Measurements from ENCODE around the gene BAAT.

Gene BAAT

DNA sequence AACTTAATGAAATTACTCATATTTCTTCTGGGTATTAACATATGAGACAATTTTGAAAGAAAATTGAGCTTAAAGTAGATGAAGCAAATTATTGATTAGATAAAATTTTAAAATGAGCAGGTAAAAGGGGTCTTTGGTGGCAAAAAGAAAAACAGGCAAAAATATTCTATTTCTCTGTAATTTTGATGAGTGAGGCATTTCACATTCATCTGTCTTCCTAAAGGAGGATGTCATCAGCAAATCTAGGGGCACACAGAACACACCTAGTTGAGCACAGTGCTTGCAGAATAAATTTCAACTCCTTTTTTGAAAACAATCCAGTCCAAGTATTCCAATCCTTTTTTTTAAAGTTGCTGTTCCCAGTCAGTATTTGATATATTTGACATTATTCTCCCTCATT lies 30.0 kb upstream of the BAAT start:
- no peak overlapping the region for H3K27ac ChIP-seq (ENCODE audit: insufficient read depth in 1 of 2, low read depth in 1 of 2, low read length in 2 of 2, poor library complexity in 1 of 2, severe bottlenecking in 2 of 2)
- H3K4me3 ChIP-seq (ENCODE audit: control insufficient read depth in 1 of 7, extremely low read depth in 1 of 7, insufficient read depth in 4 of 7, low read depth in 2 of 7, low read length in 6 of 7): no peak overlapping the region
- ChIA-PET POLR2A (interaction anchor here (0.7 kb wide), 1 partner anchor 17 kb away, joined by 3 read pairs; the partner anchor contains the start of gene MRPL50), CTCF (interaction anchor here (1.3 kb wide), 1 partner anchor 12 kb away, joined by 3 read pairs; no protein-coding TSS in a partner anchor)
- no peak for DNase-seq
- peaks cover 0 to 3% (median 0%) of the 10 kb centered on the region in 4 experiments for H3K4me1 ChIP-seq (ENCODE audit: control extremely low read depth in 1 of 4, control insufficient read depth in 4 of 4, insufficient read depth in 4 of 4, low read length in 3 of 4)
- no peaks in the 10 kb centered on the region for H3K27me3 ChIP-seq (replicated peaks in 2 of 5; ENCODE audit: control insufficient read depth in 4 of 5, insufficient read depth in 5 of 5, low read length in 4 of 5)
- H3K9me3 ChIP-seq (ENCODE audit: control extremely low read depth in 1 of 5, control insufficient read depth in 4 of 5, insufficient read depth in 2 of 5, low read depth in 1 of 5, low read length in 4 of 5): peaks cover 4 to 47% (median 17%) of the 10 kb centered on the region in 5 experiments
- H3K36me3 ChIP-seq (ENCODE audit: control insufficient read depth in 4 of 4, insufficient read depth in 4 of 4, low read length in 3 of 4): peaks cover 0 to 11% (median 4%) of the 10 kb centered on the region in 4 experiments

GRCh38 chr9:101409079-101409477 lies 24.3 kb upstream of the BAAT start:
- H3K36me3 ChIP-seq (ENCODE audit: control insufficient read depth in 4 of 4, insufficient read depth in 4 of 4, low read length in 3 of 4): peaks cover 31 to 65% (median 48%) of the 10 kb centered on the region in 4 experiments
- CTCF ChIA-PET: interaction anchor here (1.4 to 1.6 kb wide), 2 partner anchors 10 to 14 kb away, joined by 4 to 7 read pairs; partner anchors contain the start of gene ZNF189

DNA sequence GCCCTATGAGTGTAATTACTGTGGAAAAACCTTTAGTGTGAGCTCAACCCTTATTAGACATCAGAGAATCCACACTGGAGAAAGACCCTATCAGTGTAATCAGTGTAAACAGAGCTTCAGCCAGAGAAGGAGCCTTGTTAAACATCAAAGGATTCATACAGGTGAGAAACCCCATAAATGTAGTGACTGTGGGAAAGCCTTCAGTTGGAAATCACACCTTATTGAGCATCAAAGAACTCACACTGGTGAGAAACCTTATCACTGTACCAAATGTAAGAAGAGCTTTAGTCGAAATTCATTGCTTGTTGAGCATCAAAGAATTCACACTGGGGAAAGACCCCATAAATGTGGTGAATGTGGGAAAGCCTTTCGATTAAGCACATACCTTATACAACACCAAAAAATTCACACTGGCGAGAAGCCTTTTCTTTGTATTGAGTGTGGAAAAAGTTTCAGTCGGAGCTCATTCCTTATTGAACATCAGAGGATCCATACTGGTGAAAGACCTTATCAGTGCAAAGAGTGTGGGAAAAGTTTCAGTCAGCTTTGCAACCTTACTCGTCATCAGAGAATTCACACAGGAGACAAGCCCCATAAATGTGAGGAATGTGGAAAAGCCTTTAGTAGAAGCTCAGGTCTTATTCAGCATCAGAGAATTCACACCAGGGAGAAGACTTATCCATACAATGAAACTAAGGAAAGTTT lies 23.7 kb upstream of the BAAT start:
- peaks cover 37 to 68% (median 52%) of the 10 kb centered on the region in 4 experiments for H3K36me3 ChIP-seq (ENCODE audit: control insufficient read depth in 4 of 4, insufficient read depth in 4 of 4, low read length in 3 of 4)
- peaks cover 28 to 86% (median 55%) of the 10 kb centered on the region in 5 experiments for H3K9me3 ChIP-seq (ENCODE audit: control extremely low read depth in 1 of 5, control insufficient read depth in 4 of 5, insufficient read depth in 2 of 5, low read depth in 1 of 5, low read length in 4 of 5)
- WGBS (ENCODE audit: insufficient coverage): 100% methylated on average over 1 of the region's 5 CpGs
- no peaks in the 10 kb centered on the region for H3K4me1 ChIP-seq (ENCODE audit: control extremely low read depth in 1 of 4, control insufficient read depth in 4 of 4, insufficient read depth in 4 of 4, low read length in 3 of 4)
- H3K27ac ChIP-seq (ENCODE audit: insufficient read depth in 1 of 2, low read depth in 1 of 2, low read length in 2 of 2, poor library complexity in 1 of 2, severe bottlenecking in 2 of 2): no peak overlapping the region
- POLR2A ChIA-PET: no interaction called here
- H3K4me3 ChIP-seq (ENCODE audit: control insufficient read depth in 1 of 7, extremely low read depth in 1 of 7, insufficient read depth in 4 of 7, low read depth in 2 of 7, low read length in 6 of 7): peak overlapping the region in 1 of 7 experiments; percentile 28
- no peaks in the 10 kb centered on the region for H3K27me3 ChIP-seq (replicated peaks in 2 of 5; ENCODE audit: control insufficient read depth in 4 of 5, insufficient read depth in 5 of 5, low read length in 4 of 5)
- CTCF ChIA-PET: interaction anchor here (1.0 to 1.6 kb wide), 3 partner anchors 9 to 37 kb away, joined by 3 to 7 read pairs (median 4); partner anchors contain the start of gene ZNF189
- DNase-seq: peak in 1 of 3 donors; percentile 30

More at GRCh38 chr9:101409079-101409477, 24.3 kb upstream of the BAAT start:
- Histone ChIP-seq H3K27ac (ENCODE audit: insufficient read depth in 1 of 2, low read depth in 1 of 2, low read length in 2 of 2, poor library complexity in 1 of 2, severe bottlenecking in 2 of 2) (no peak overlapping the region), H3K9me3 (ENCODE audit: control extremely low read depth in 1 of 5, control insufficient read depth in 4 of 5, insufficient read depth in 2 of 5, low read depth in 1 of 5, low read length in 4 of 5) (peaks cover 28 to 84% (median 53%) of the 10 kb centered on the region in 5 experiments), H3K27me3 (replicated peaks in 2 of 5; ENCODE audit: control insufficient read depth in 4 of 5, insufficient read depth in 5 of 5, low read length in 4 of 5) (no peaks in the 10 kb centered on the region), H3K4me1 (ENCODE audit: control extremely low read depth in 1 of 4, control insufficient read depth in 4 of 4, insufficient read depth in 4 of 4, low read length in 3 of 4) (no peaks in the 10 kb centered on the region), H3K4me3 (ENCODE audit: control insufficient read depth in 1 of 7, extremely low read depth in 1 of 7, insufficient read depth in 4 of 7, low read depth in 2 of 7, low read length in 6 of 7) (peak overlapping the region in 1 of 7 experiments; percentile 11)
- WGBS (ENCODE audit: insufficient coverage): 97% methylated on average over 3 of the region's 4 CpGs
- POLR2A ChIA-PET: no interaction called here
- DNase-seq: peak in 1 of 3 donors; percentile 33

GRCh38 chr9:101403516-101404285 lies 18.9 kb upstream of the BAAT start:
- WGBS (ENCODE audit: insufficient coverage): 97% methylated on average over 7 of the region's 9 CpGs
- peaks cover 54 to 86% (median 69%) of the 10 kb centered on the region in 4 experiments for H3K36me3 ChIP-seq (ENCODE audit: control insufficient read depth in 4 of 4, insufficient read depth in 4 of 4, low read length in 3 of 4)
- H3K4me1 ChIP-seq (ENCODE audit: control extremely low read depth in 1 of 4, control insufficient read depth in 4 of 4, insufficient read depth in 4 of 4, low read length in 3 of 4): peaks cover 9 to 18% (median 11%) of the 10 kb centered on the region in 4 experiments
- no peaks in the 10 kb centered on the region for H3K27me3 ChIP-seq (replicated peaks in 2 of 5; ENCODE audit: control insufficient read depth in 4 of 5, insufficient read depth in 5 of 5, low read length in 4 of 5)
- no peak overlapping the region for H3K27ac ChIP-seq (ENCODE audit: insufficient read depth in 1 of 2, low read depth in 1 of 2, low read length in 2 of 2, poor library complexity in 1 of 2, severe bottlenecking in 2 of 2)
- H3K4me3 ChIP-seq (ENCODE audit: control insufficient read depth in 1 of 7, extremely low read depth in 1 of 7, insufficient read depth in 4 of 7, low read depth in 2 of 7, low read length in 6 of 7): peak overlapping the region in 1 of 7 experiments; percentile 11
- peak in 2 of 3 donors; percentile 29 to 56 for DNase-seq
- ChIA-PET CTCF (interaction anchor here (1.5 to 1.8 kb wide), 2 partner anchors 21 to 45 kb away, joined by 4 to 5 read pairs; no protein-coding TSS in a partner anchor), POLR2A (no interaction called here)
- H3K9me3 ChIP-seq (ENCODE audit: control extremely low read depth in 1 of 5, control insufficient read depth in 4 of 5, insufficient read depth in 2 of 5, low read depth in 1 of 5, low read length in 4 of 5): peaks cover 22 to 64% (median 39%) of the 10 kb centered on the region in 5 experiments

- CTCF ChIA-PET: interaction anchor here (1.7 kb wide), 1 partner anchor 9 kb away, joined by 7 read pairs; no protein-coding TSS in a partner anchor
- Histone ChIP-seq H3K4me1 (ENCODE audit: control extremely low read depth in 1 of 4, control insufficient read depth in 4 of 4, insufficient read depth in 4 of 4, low read length in 3 of 4) (peaks cover 9 to 29% (median 15%) of the 10 kb centered on the region in 4 experiments), H3K27me3 (replicated peaks in 2 of 5; ENCODE audit: control insufficient read depth in 4 of 5, insufficient read depth in 5 of 5, low read length in 4 of 5) (no peaks in the 10 kb centered on the region), H3K36me3 (ENCODE audit: control insufficient read depth in 4 of 4, insufficient read depth in 4 of 4, low read length in 3 of 4) (peaks cover 31 to 56% (median 44%) of the 10 kb centered on the region in 4 experiments), H3K27ac (ENCODE audit: insufficient read depth in 1 of 2, low read depth in 1 of 2, low read length in 2 of 2, poor library complexity in 1 of 2, severe bottlenecking in 2 of 2) (peak overlapping the region in 1 of 2 experiments; percentile 82), H3K4me3 (ENCODE audit: control insufficient read depth in 1 of 7, extremely low read depth in 1 of 7, insufficient read depth in 4 of 7, low read depth in 2 of 7, low read length in 6 of 7) (peak overlapping the region in 3 of 7 experiments; percentile 72 to 100 (median 95)), H3K9me3 (ENCODE audit: control extremely low read depth in 1 of 5, control insufficient read depth in 4 of 5, insufficient read depth in 2 of 5, low read depth in 1 of 5, low read length in 4 of 5) (peaks cover 9 to 33% (median 17%) of the 10 kb centered on the region in 5 experiments)
- POLR2A ChIA-PET: no interaction called here
- WGBS (ENCODE audit: insufficient coverage): 68% methylated on average over 4 of the region's 5 CpGs
- DNase-seq: no peak
Observed at GRCh38 chr9:101400120-101400519, 15.3 kb upstream of the BAAT start.

DNA sequence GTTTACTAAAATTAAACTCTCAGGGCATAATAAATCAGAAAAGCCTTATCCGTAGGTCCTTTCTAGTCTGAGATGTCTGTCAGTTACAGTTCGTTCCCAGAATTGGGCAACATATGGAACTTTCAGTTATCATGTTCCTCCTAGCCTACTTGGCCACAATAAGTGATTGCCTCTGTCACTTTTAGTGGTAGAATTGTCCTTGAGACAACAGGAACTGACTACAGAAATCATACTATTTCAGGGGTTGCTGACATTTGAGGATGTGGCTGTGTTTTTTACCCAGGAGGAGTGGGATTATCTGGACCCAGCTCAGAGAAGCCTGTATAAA lies 14.8 kb upstream of the BAAT start:
- peaks cover 9 to 29% (median 15%) of the 10 kb centered on the region in 4 experiments for H3K4me1 ChIP-seq (ENCODE audit: control extremely low read depth in 1 of 4, control insufficient read depth in 4 of 4, insufficient read depth in 4 of 4, low read length in 3 of 4)
- H3K27me3 ChIP-seq (replicated peaks in 2 of 5; ENCODE audit: control insufficient read depth in 4 of 5, insufficient read depth in 5 of 5, low read length in 4 of 5): no peaks in the 10 kb centered on the region
- H3K27ac ChIP-seq (ENCODE audit: insufficient read depth in 1 of 2, low read depth in 1 of 2, low read length in 2 of 2, poor library complexity in 1 of 2, severe bottlenecking in 2 of 2): peak overlapping the region; percentile 82 to 98
- H3K4me3 ChIP-seq (ENCODE audit: control insufficient read depth in 1 of 7, extremely low read depth in 1 of 7, insufficient read depth in 4 of 7, low read depth in 2 of 7, low read length in 6 of 7): peak overlapping the region; percentile 57 to 100 (median 87)
- CTCF ChIA-PET: interaction anchor here (1.7 to 1.8 kb wide), 2 partner anchors 9 to 17 kb away, joined by 4 to 7 read pairs; no protein-coding TSS in a partner anchor
- peak in 1 of 3 donors; percentile 45 for DNase-seq
- 0% methylated on average over 2 of the region's 2 CpGs for WGBS (ENCODE audit: insufficient coverage)
- H3K36me3 ChIP-seq (ENCODE audit: control insufficient read depth in 4 of 4, insufficient read depth in 4 of 4, low read length in 3 of 4): peaks cover 28 to 56% (median 41%) of the 10 kb centered on the region in 4 experiments
- peaks cover 8 to 33% (median 13%) of the 10 kb centered on the region in 5 experiments for H3K9me3 ChIP-seq (ENCODE audit: control extremely low read depth in 1 of 5, control insufficient read depth in 4 of 5, insufficient read depth in 2 of 5, low read depth in 1 of 5, low read length in 4 of 5)
- POLR2A ChIA-PET: no interaction called here
